ENCODE results near the gene SLC17A3.

The SLC17A3 gene

GRCh38 chr6:25834950-25835349, 39.1 kb downstream of the SLC17A3 start:
- no peak for DNase-seq

- DNase-seq, result peak; percentile 14
These were observed 40.9 kb downstream of the SLC17A3 start for GRCh38 chr6:25833136-25833535.

GRCh38 chr6:25832670-25833069, 41.4 kb downstream of the SLC17A3 start:
- no peak for DNase-seq

GRCh38 chr6:25832307-25832662, 41.8 kb downstream of the SLC17A3 start:
- DNase-seq, result no peak

- no peak for DNase-seq
These were observed 42.3 kb downstream of the SLC17A3 start, which contains the start of gene SLC17A1 for GRCh38 chr6:25831532-25832306. TSS of gene SLC17A1 (minus strand) at chr6:25832052. CDS start at chr6:25830557, 1,495 bp downstream.

- DNase-seq, result no peak
These were observed 43.6 kb downstream of the SLC17A3 start for GRCh38 chr6:25830458-25830857.

GRCh38 chr6:25829375-25829774, 44.7 kb downstream of the SLC17A3 start:
- no peak for DNase-seq

GRCh38 chr6:25821341-25821740, 52.7 kb downstream of the SLC17A3 start:
- DNase-seq, result no peak

GRCh38 chr6:25816252-25816651, 57.8 kb downstream of the SLC17A3 start:
- no peak for DNase-seq

GRCh38 chr6:25815194-25815593, 58.8 kb downstream of the SLC17A3 start:
- no peak for DNase-seq

- no peak for DNase-seq
These were observed 69.2 kb downstream of the SLC17A3 start for GRCh38 chr6:25804804-25805203.

- DNase-seq, result no peak
These were observed 72.6 kb downstream of the SLC17A3 start for GRCh38 chr6:25801436-25801835.

Data from NCI-H2171 treated with DMSO at 0.1 percent for 48 hours (cell line).